Keratinocyte (primary cell): Measurements from ENCODE around the gene LAD1. TPM values are rescaled to one million over a fixed set of nuclear protein-coding genes. Genes with fewer than 3 reads are reported as not detected.

ENCODE experiments used
- DNase-seq: peaks from one replicate; pipeline ENCODE4 v3.0.0-alpha.2; 2011; ENCODE audit warnings: low read depth, missing footprints, low spot score
- FAIRE-seq: peaks from 2 replicates; lab custom pipeline; 2011; peaks lifted over from hg19 to GRCh38; lab: Jason Lieb, UNC
- H2AFZ ChIP-seq: 2 replicates; pipeline ENCODE4 v1.6.0; 2012; ENCODE audit warnings: low read length, control low read depth, inconsistent platforms; ENCODE audit not compliant: control insufficient read depth
- H3K27ac ChIP-seq: 2 replicates; pipeline ENCODE4 v1.5.1; 2011; ENCODE audit warnings: low read length; ENCODE audit not compliant: control insufficient read depth, insufficient read depth
- H3K27me3 ChIP-seq: 3 replicates; pipeline ENCODE4 v1.6.0; 2011; ENCODE audit warnings: low read length; ENCODE audit not compliant: control insufficient read depth, insufficient read depth; ENCODE audit errors: extremely low read depth
- H3K36me3 ChIP-seq, 2 experiments: 2 replicates in 1 of 2; 3 replicates in 1 of 2; pipeline ENCODE4 v1.5.1; 2011; ENCODE audit warnings: low read length in 2 of 2, mild to moderate bottlenecking in 1 of 2; ENCODE audit not compliant: control insufficient read depth in 2 of 2, insufficient read depth in 2 of 2; ENCODE audit errors: extremely low read depth in 1 of 2
- H3K4me1 ChIP-seq: 3 replicates; pipeline ENCODE4 v1.5.1; 2011; ENCODE audit warnings: low read length; ENCODE audit not compliant: control insufficient read depth, insufficient read depth; ENCODE audit errors: extremely low read depth
- H3K4me2 ChIP-seq: 3 replicates; pipeline ENCODE4 v1.6.0; 2011; ENCODE audit warnings: low read depth, low read length; ENCODE audit not compliant: control insufficient read depth, insufficient read depth; ENCODE audit errors: extremely low read depth
- H3K4me3 ChIP-seq, 3 experiments: fragments of 200-600 bp in 1 of 3; sonication (generic) in 1 of 3; 2 replicates in 2 of 3; 3 replicates in 1 of 3; pipeline ENCODE4 v1.5.1; 2011 to 2016; ENCODE audit warnings: low read length in 3 of 3, mild to moderate bottlenecking in 3 of 3, control low read depth in 2 of 3, inconsistent platforms in 1 of 3, low read depth in 1 of 3, mixed read lengths in 1 of 3, mixed run types in 1 of 3, moderate library complexity in 1 of 3; ENCODE audit not compliant: control insufficient read depth in 2 of 3, insufficient read depth in 2 of 3; ENCODE audit errors: extremely low read depth in 1 of 3
- H3K79me2 ChIP-seq: 2 replicates; pipeline ENCODE4 v1.6.0; 2012; ENCODE audit warnings: low read length; ENCODE audit not compliant: control insufficient read depth, insufficient read depth
- H3K9ac ChIP-seq: 3 replicates; pipeline ENCODE4 v1.6.0; 2011; ENCODE audit warnings: low read length; ENCODE audit not compliant: control insufficient read depth, insufficient read depth; ENCODE audit errors: extremely low read depth
- H3K9me1 ChIP-seq: 3 replicates; pipeline ENCODE4 v1.6.0; 2011; ENCODE audit warnings: low read length; ENCODE audit not compliant: control insufficient read depth, insufficient read depth; ENCODE audit errors: extremely low read depth
- H3K9me3 ChIP-seq: 2 replicates; pipeline ENCODE4 v1.5.1; 2012; ENCODE audit warnings: low read depth, low read length; ENCODE audit not compliant: control insufficient read depth
- H4K20me1 ChIP-seq: 3 replicates; pipeline ENCODE4 v1.6.0; 2011; ENCODE audit warnings: low read length; ENCODE audit not compliant: control insufficient read depth, insufficient read depth; ENCODE audit errors: extremely low read depth
- EZH2 ChIP-seq: IDR thresholded peaks from one replicate; pipeline ENCODE4 v1.6.1; 2012; ENCODE audit warnings: inconsistent platforms, mild to moderate bottlenecking, low read length, moderate library complexity
- dilution Hi-C: fragments of 300-500 bp; cut with MboI; formaldehyde crosslinking; loops from one replicate; pipeline ENCODE4 v1.7.0; 2020; ENCODE audit warnings: low sequenced_read_pairs; ENCODE audit not compliant: extremely low pct_ligation_motif_present
- polyA plus RNA-seq, 5 experiments: library from polyadenylated mRNA; depleted of rRNA in 3 of 5; stranded (reverse) in 3 of 5; stranded (forward) in 1 of 5; unstranded in 1 of 5; fragments of >200 nt; gene quantifications; 1 replicate in 1 of 5; 2 replicates in 3 of 5; 3 replicates in 1 of 5; pipeline versions ENCODE4 v1.2.1 to v1.2.3, GENCODE V29; 2011 to 2012; ENCODE audit warnings: missing spikeins in 2 of 5, low read depth in 1 of 5, low replicate concordance in 1 of 5
- TF ChIP-seq, protein P1 (sequence below), 3 experiments: IDR thresholded peaks in 1 of 3; conservative IDR thresholded peaks in 1 of 3; optimal IDR thresholded peaks in 1 of 3; 2 replicates in 2 of 3; 3 replicates in 1 of 3; pipeline versions ENCODE3 to v1.5.1; 2011; ENCODE audit warnings: low read length in 3 of 3, mild to moderate bottlenecking in 3 of 3, moderate library complexity in 2 of 3, control low read depth in 1 of 3, inconsistent platforms in 1 of 3; ENCODE audit not compliant: insufficient read depth in 2 of 3; ENCODE audit errors: extremely low read depth in 1 of 3

The LAD1 gene
- polyA plus RNA-seq, 1 donor (not counting 4 experiments of a cell fraction or from before 2014, with no cell fraction given) = 82.9 TPM

DNA sequence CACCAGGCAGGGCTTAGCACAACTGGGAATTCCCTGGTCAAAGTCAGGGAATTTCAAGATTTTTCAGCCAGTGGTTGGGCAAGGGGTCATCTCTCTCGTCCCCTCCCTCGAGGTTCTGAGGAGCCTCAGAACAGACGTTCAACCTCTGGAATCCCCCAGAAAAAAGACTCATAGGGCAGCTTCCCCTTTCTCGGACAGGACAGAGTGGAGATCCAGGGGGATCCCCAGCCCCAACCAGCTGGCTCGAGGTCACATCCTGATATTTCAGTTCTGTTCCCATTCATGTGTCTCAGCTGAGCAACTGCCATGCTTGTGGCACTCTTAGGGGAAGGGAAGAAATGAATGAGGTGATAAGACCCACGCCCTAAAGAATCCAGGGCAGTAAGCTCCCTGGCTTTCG, 4.9 kb upstream of the LAD1 start:
- Histone ChIP-seq H3K79me2 (peaks cover 4% of the 10 kb centered on the region), H3K4me1 (peaks cover 25% of the 10 kb centered on the region), H3K9me3 (no peaks in the 10 kb centered on the region), H3K4me2 (no peak overlapping the region), H4K20me1 (no peaks in the 10 kb centered on the region), H3K4me3 (no peak overlapping the region), H3K9ac (no peak overlapping the region), H2AFZ (no peak overlapping the region), H3K9me1 (peaks cover 3% of the 10 kb centered on the region), H3K27ac (no peak overlapping the region), H3K27me3 (peaks cover 7% of the 10 kb centered on the region), H3K36me3 (peaks cover 0 to 2% of the 10 kb centered on the region in 2 experiments)
- dilution Hi-C loops = no loop called here
- no peak for TF ChIP-seq EZH2
- TF ChIP-seq, protein P1, sequence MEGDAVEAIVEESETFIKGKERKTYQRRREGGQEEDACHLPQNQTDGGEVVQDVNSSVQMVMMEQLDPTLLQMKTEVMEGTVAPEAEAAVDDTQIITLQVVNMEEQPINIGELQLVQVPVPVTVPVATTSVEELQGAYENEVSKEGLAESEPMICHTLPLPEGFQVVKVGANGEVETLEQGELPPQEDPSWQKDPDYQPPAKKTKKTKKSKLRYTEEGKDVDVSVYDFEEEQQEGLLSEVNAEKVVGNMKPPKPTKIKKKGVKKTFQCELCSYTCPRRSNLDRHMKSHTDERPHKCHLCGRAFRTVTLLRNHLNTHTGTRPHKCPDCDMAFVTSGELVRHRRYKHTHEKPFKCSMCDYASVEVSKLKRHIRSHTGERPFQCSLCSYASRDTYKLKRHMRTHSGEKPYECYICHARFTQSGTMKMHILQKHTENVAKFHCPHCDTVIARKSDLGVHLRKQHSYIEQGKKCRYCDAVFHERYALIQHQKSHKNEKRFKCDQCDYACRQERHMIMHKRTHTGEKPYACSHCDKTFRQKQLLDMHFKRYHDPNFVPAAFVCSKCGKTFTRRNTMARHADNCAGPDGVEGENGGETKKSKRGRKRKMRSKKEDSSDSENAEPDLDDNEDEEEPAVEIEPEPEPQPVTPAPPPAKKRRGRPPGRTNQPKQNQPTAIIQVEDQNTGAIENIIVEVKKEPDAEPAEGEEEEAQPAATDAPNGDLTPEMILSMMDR (optimal IDR thresholded peaks at IDR 0.05 in 1 of 3, IDR thresholded peaks at IDR 0.05 in 1 of 3, conservative IDR thresholded peaks at IDR 0.05 in 1 of 3; ENCODE audit: extremely low read depth in 1 of 3, insufficient read depth in 2 of 3, low read length in 3 of 3) = no peak
- FAIRE-seq (no peak), DNase-seq (no peak)

DNA sequence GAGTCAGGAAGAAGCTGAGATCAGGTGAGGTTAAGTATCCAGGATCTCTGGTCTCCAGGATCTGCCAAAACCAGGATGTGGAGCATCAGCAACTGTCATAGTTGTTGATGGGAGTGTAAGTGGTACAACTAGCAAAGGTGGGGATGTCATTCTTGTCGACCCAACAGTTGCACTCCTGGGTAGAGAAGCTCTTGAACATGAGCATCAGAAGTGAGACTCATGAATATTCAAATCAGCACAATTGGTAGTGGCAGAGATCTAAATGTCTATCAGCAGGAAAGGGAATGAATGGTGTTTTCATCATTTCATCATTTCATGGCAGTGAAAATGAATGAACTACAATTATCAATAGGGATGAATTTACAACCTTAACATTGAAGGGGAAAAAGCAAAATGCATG, 4.2 kb upstream of the LAD1 start:
- Histone ChIP-seq H3K4me2 (no peak overlapping the region), H2AFZ (no peak overlapping the region), H3K4me1 (peaks cover 25% of the 10 kb centered on the region), H3K4me3 (no peak overlapping the region), H3K27ac (no peak overlapping the region), H3K36me3 (peaks cover 0 to 2% of the 10 kb centered on the region in 2 experiments), H4K20me1 (no peaks in the 10 kb centered on the region), H3K27me3 (peaks cover under 1% of the 10 kb centered on the region), H3K9ac (no peak overlapping the region), H3K79me2 (peaks cover 11% of the 10 kb centered on the region), H3K9me3 (no peaks in the 10 kb centered on the region), H3K9me1 (peaks cover 3% of the 10 kb centered on the region)
- dilution Hi-C loops = no loop called here
- FAIRE-seq = no peak
- TF ChIP-seq EZH2 = no peak
- TF ChIP-seq, protein P1 (optimal IDR thresholded peaks at IDR 0.05 in 1 of 3, IDR thresholded peaks at IDR 0.05 in 1 of 3, conservative IDR thresholded peaks at IDR 0.05 in 1 of 3; ENCODE audit: extremely low read depth in 1 of 3, insufficient read depth in 2 of 3, low read length in 3 of 3) = no peak
- no peak for DNase-seq
